H1 (cell line): ENCODE data around the gene ATP6V1E1. TPM values are rescaled to one million over a fixed set of nuclear protein-coding genes. Genes with fewer than 3 reads are reported as not detected.

Source experiments
- CTCF ChIA-PET: fragments of 300-600 bp; sonication (Branson Sonifier 250); formaldehyde crosslinking; loops from one replicate; lab custom pipeline; 2021; ENCODE audit not compliant: partially characterized antibody; lab: Charles Lee
- POLR2A ChIA-PET: fragments of 300-600 bp; sonication (Branson Sonifier 250); formaldehyde crosslinking; loops from one replicate; lab custom pipeline; 2021; ENCODE audit warnings: inconsistent platforms; ENCODE audit not compliant: partially characterized antibody; lab: Charles Lee
- DNase-seq, 2 experiments: peaks; one replicate each; pipeline versions ENCODE4 v3.0.0 to v3.0.0-alpha.2; 2010 to 2022; ENCODE audit warnings: low spot score in 2 of 2, low read depth in 1 of 2, mixed read lengths in 1 of 2
- FAIRE-seq: peaks from 2 replicates; lab custom pipeline; 2011; peaks lifted over from hg19 to GRCh38; lab: Jason Lieb, UNC
- H2AFZ ChIP-seq: 2 replicates; pipeline ENCODE4 v1.8.1; 2012; ENCODE audit warnings: low read length, inconsistent platforms
- H2AK5ac ChIP-seq: 2 replicates; pipeline ENCODE4 v1.6.1; 2013; ENCODE audit warnings: low read depth, low read length
- H2BK120ac ChIP-seq: replicated peaks from 2 replicates; pipeline ENCODE3; 2013; ENCODE audit warnings: low read depth, low read length, inconsistent platforms
- H2BK12ac ChIP-seq: 2 replicates; pipeline ENCODE4 v1.6.1; 2013; ENCODE audit warnings: low read depth, low read length
- H2BK15ac ChIP-seq: 2 replicates; pipeline ENCODE4 v1.6.1; 2013; ENCODE audit warnings: low read length
- H2BK20ac ChIP-seq: 2 replicates; pipeline ENCODE4 v1.6.1; 2013; ENCODE audit warnings: low read length
- H2BK5ac ChIP-seq: 2 replicates; pipeline ENCODE4 v1.6.1; 2013; ENCODE audit warnings: low read depth, low read length
- H3K14ac ChIP-seq: 2 replicates; pipeline ENCODE4 v1.6.1; 2013; ENCODE audit warnings: inconsistent platforms; ENCODE audit not compliant: insufficient read length
- H3K18ac ChIP-seq: 2 replicates; pipeline ENCODE4 v1.6.1; 2013; ENCODE audit warnings: low read length; ENCODE audit errors: extremely low read depth
- H3K23ac ChIP-seq: 2 replicates; pipeline ENCODE4 v1.6.1; 2013; ENCODE audit warnings: inconsistent platforms; ENCODE audit not compliant: insufficient read length
- H3K23me2 ChIP-seq: 2 replicates; pipeline ENCODE4 v1.6.1; 2013; ENCODE audit warnings: low read depth, low read length
- H3K27ac ChIP-seq: 2 replicates; pipeline ENCODE4 v1.6.1; 2011; ENCODE audit warnings: low read depth, low read length, inconsistent platforms
- H3K27me3 ChIP-seq, 4 experiments: replicated peaks in 1 of 4; 1 replicate in 1 of 4; 2 replicates in 3 of 4; pipeline versions ENCODE4 v1.6.1 to v1.8.1; 2011 to 2013; ENCODE audit warnings: low read length in 3 of 4, mild to moderate bottlenecking in 3 of 4, inconsistent platforms in 2 of 4, mixed read lengths in 2 of 4, moderate library complexity in 1 of 4; ENCODE audit not compliant: control insufficient read depth in 3 of 4, insufficient read depth in 3 of 4; ENCODE audit errors: extremely low read depth in 1 of 4
- H3K36me3 ChIP-seq, 4 experiments: 2 replicates each; pipeline versions ENCODE4 v1.6.1 to v1.8.1; 2011 to 2013; ENCODE audit warnings: mild to moderate bottlenecking in 4 of 4, low read length in 3 of 4, moderate library complexity in 2 of 4, control low read depth in 1 of 4, inconsistent platforms in 1 of 4; ENCODE audit not compliant: insufficient read depth in 4 of 4, control insufficient read depth in 2 of 4
- H3K4ac ChIP-seq: replicated peaks from 2 replicates; pipeline ENCODE3; 2013; ENCODE audit warnings: low read length, low read depth, mixed read lengths, inconsistent platforms; ENCODE audit not compliant: insufficient read length
- H3K4me1 ChIP-seq, 4 experiments: replicated peaks in 1 of 4; 1 replicate in 1 of 4; 2 replicates in 3 of 4; pipeline versions ENCODE4 v1.6.1 to v1.8.1; 2011 to 2013; ENCODE audit warnings: low read length in 3 of 4, inconsistent platforms in 2 of 4, mixed read lengths in 1 of 4; ENCODE audit not compliant: insufficient read depth in 4 of 4, control insufficient read depth in 3 of 4
- H3K4me2 ChIP-seq, 2 experiments: 2 replicates each; pipeline versions ENCODE4 v1.6.1 to v1.8.1; 2011 to 2013; ENCODE audit warnings: low read depth in 2 of 2, low read length in 2 of 2, control low read depth in 1 of 2, inconsistent platforms in 1 of 2, mild to moderate bottlenecking in 1 of 2; ENCODE audit not compliant: insufficient read depth in 1 of 2
- H3K4me3 ChIP-seq, 4 experiments: fragments of 200-600, 300-600 bp in 1 of 4; sonication (generic), shearing (Covaris generic), sonication (Bioruptor Twin) in 1 of 4; 2 replicates each; pipeline versions ENCODE4 v1.5.1 to v1.8.1; 2011 to 2016; ENCODE audit warnings: low read length in 4 of 4, low read depth in 3 of 4, control low read depth in 2 of 4, inconsistent platforms in 2 of 4, mild to moderate bottlenecking in 2 of 4, mixed read lengths in 1 of 4, moderate library complexity in 1 of 4; ENCODE audit not compliant: insufficient read depth in 2 of 4; ENCODE audit errors: extremely low read depth in 1 of 4
- H3K56ac ChIP-seq: replicated peaks from 2 replicates; pipeline ENCODE3; 2013; ENCODE audit warnings: low read depth, mild to moderate bottlenecking, mixed read lengths, low read length, inconsistent platforms; ENCODE audit not compliant: insufficient read length
- H3K79me1 ChIP-seq: 2 replicates; pipeline ENCODE4 v1.6.1; 2013; ENCODE audit warnings: low read depth, low read length, control low read depth
- H3K79me2 ChIP-seq, 2 experiments: 2 replicates each; pipeline versions ENCODE4 v1.6.1 to v1.8.1; 2012 to 2013; ENCODE audit warnings: low read length in 2 of 2, mild to moderate bottlenecking in 2 of 2, inconsistent platforms in 1 of 2; ENCODE audit not compliant: insufficient read depth in 2 of 2, control insufficient read depth in 1 of 2
- H3K9ac ChIP-seq, 4 experiments: replicated peaks in 1 of 4; 1 replicate in 1 of 4; 2 replicates in 3 of 4; pipeline versions ENCODE4 v1.6.1 to v1.8.1; 2011 to 2013; ENCODE audit warnings: low read depth in 3 of 4, low read length in 3 of 4, control low read depth in 2 of 4, mild to moderate bottlenecking in 2 of 4, moderate library complexity in 2 of 4, inconsistent platforms in 1 of 4; ENCODE audit errors: extremely low read depth in 1 of 4
- H3K9me3 ChIP-seq, 2 experiments: 2 replicates each; pipeline versions ENCODE4 v1.6.1 to v1.8.1; 2012 to 2013; ENCODE audit warnings: mild to moderate bottlenecking in 2 of 2, moderate library complexity in 2 of 2, control low read depth in 1 of 2, inconsistent platforms in 1 of 2, low read depth in 1 of 2, low read length in 1 of 2, mixed read lengths in 1 of 2; ENCODE audit not compliant: insufficient read depth in 2 of 2
- H4K20me1 ChIP-seq, 2 experiments: replicated peaks in 1 of 2; 2 replicates each; pipeline versions ENCODE3 to v1.8.1; 2011 to 2013; ENCODE audit warnings: inconsistent platforms in 2 of 2, low read length in 2 of 2, mild to moderate bottlenecking in 1 of 2; ENCODE audit not compliant: insufficient read depth in 2 of 2, control insufficient read depth in 1 of 2
- H4K5ac ChIP-seq: 2 replicates; pipeline ENCODE4 v1.6.1; 2013; ENCODE audit warnings: low read length, low read depth, mixed read lengths, inconsistent platforms; ENCODE audit not compliant: insufficient read length
- H4K8ac ChIP-seq: 2 replicates; pipeline ENCODE4 v1.8.0; 2013; ENCODE audit warnings: mild to moderate bottlenecking, moderate library complexity, low read length, inconsistent platforms; ENCODE audit not compliant: insufficient read depth; ENCODE audit errors: extremely low read depth
- H4K91ac ChIP-seq: replicated peaks from 2 replicates; pipeline ENCODE3; 2013; ENCODE audit warnings: low read length, mixed read lengths, inconsistent platforms; ENCODE audit not compliant: insufficient read length
- CBX8 ChIP-seq: fragments of 300-800, 300-1000 bp; sonication (generic); IDR thresholded peaks from 2 replicates; pipeline ENCODE4 v1.7.1; 2016; ENCODE audit warnings: low read depth, low read length, borderline replicate concordance
- FOSL1 ChIP-seq: IDR thresholded peaks from 2 replicates; pipeline ENCODE4 v1.6.1; 2011; ENCODE audit warnings: mild to moderate bottlenecking, low read depth, low read length, moderate library complexity; ENCODE audit not compliant: insufficient read depth
- MAFK ChIP-seq: IDR thresholded peaks from 2 replicates; pipeline ENCODE4 v1.6.1; 2012; ENCODE audit warnings: low read depth, mild to moderate bottlenecking, improper control_type of control experiment, low read length
- TEAD4 ChIP-seq: IDR thresholded peaks from 2 replicates; pipeline ENCODE4 v1.6.1; 2012; ENCODE audit warnings: low read depth, low read length, inconsistent platforms, mixed read lengths
- WGBS, 2 experiments: shearing (Covaris generic) in 1 of 2; methylation state at CpG; one replicate each; pipeline versions ENCODE4 v1.1.6 to v1.1.7; 2013 to 2015; ENCODE audit warnings: low lambda C conversion rate in 2 of 2, mixed read lengths in 2 of 2, inconsistent platforms in 1 of 2, low coverage in 1 of 2, missing lambda C conversion rate in 1 of 2; ENCODE audit not compliant: insufficient replicate concordance in 2 of 2, insufficient coverage in 1 of 2, insufficient read length in 1 of 2; ENCODE audit errors: extremely low coverage in 1 of 2, missing lambda C conversion rate in 1 of 2; 5-methylcytosine and 5-hydroxymethylcytosine counted together
- polyA plus RNA-seq, 7 experiments: library from polyadenylated mRNA; depleted of rRNA in 3 of 7; stranded (reverse) in 5 of 7; unstranded in 2 of 7; fragments of >200 nt in 5 of 7; fragments of 200-250 nt in 2 of 7; gene quantifications; 1 replicate in 5 of 7; 2 replicates in 1 of 7; 4 replicates in 1 of 7; pipeline versions ENCODE4 v1.2.1 to v1.2.3, GENCODE V29; 2011 to 2013; ENCODE audit warnings: missing spikeins in 2 of 7, mixed read lengths in 2 of 7
- total RNA-seq: library from RNA; stranded (reverse); fragmentation: NEBNext Ultra II Directional; extraction: Animal tissue kit (Norgen Biotek cat#: 25700); gene quantifications from 2 replicates; pipeline ENCODE4 v1.2.1, GENCODE V29; 2021

ATP6V1E1 gene
- total and polyA plus RNA-seq, 2 of the 8 experiments (the other 6 are each of a cell fraction or from before 2014, with no cell fraction given): 80.4 to 88.1 TPM

GRCh38 chr22:17575151-17575550 lies 53.4 kb downstream of the ATP6V1E1 start:
- CTCF ChIA-PET: no interaction called here
- Histone ChIP-seq H3K27me3 (no peaks in the 10 kb centered on the region), H2BK5ac (no peak overlapping the region), H4K91ac (no peak overlapping the region), H3K14ac (no peak overlapping the region), H3K36me3 (no peaks in the 10 kb centered on the region), H2AK5ac (no peak overlapping the region), H3K56ac (no peak overlapping the region), H3K9me3 (no peaks in the 10 kb centered on the region), H3K4me2 (no peak overlapping the region), H3K79me2 (no peaks in the 10 kb centered on the region), H3K4me3 (no peak overlapping the region), H2BK20ac (no peak overlapping the region), H3K4me1 (peaks cover 0 to 8% (median 2%) of the 10 kb centered on the region in 4 experiments; a peak in 5 of 7 replicates), H4K20me1 (no peaks in the 10 kb centered on the region), H2BK120ac (no peak overlapping the region), H3K23ac (no peak overlapping the region), H3K27ac (no peak overlapping the region)
- no peak for FAIRE-seq
- 95% methylated on average over 5 of the region's 5 CpGs; no CpG with 5 or more reads in 1 of the 2 experiments for WGBS, 2 experiments
- TF ChIP-seq TEAD4 (no peak), MAFK (no peak), FOSL1 (no peak), CBX8 (no peak)
- TF ChIP-seq, all 59 proteins: peak for 0
- H2AFZ ChIP-seq: no peak overlapping the region
- H4K8ac ChIP-seq: no peak overlapping the region
- POLR2A ChIA-PET: no interaction called here
- H2BK12ac ChIP-seq: no peak overlapping the region
- H3K18ac ChIP-seq: no peak overlapping the region
- no peaks in the 10 kb centered on the region for H3K79me1 ChIP-seq
- H3K23me2 ChIP-seq: no peaks in the 10 kb centered on the region; the same call in 1 of the 2 replicates
- H3K9ac ChIP-seq: no peak overlapping the region
- H3K4ac ChIP-seq: no peak overlapping the region
- no peak for DNase-seq
- H2BK15ac ChIP-seq: no peak overlapping the region
- H4K5ac ChIP-seq: no peak overlapping the region
